ENCODE results near the gene PRPF6. TPM values are rescaled to one million over a fixed set of nuclear protein-coding genes. Genes with fewer than 3 reads are reported as not detected.

PRPF6 gene
- total RNA-seq, 4 donors from 2014 or later = 34.1 to 57.4 (median 45.8) TPM

GRCh38 chr20:64035933-64036345 lies 55.0 kb downstream of the PRPF6 start, which contains the start of gene C20orf204:
Gene C20orf204, plus strand, starts transcription at chr20:64036182. Its CDS starts 142 bp downstream, at chr20:64036324.
- no peak for DNase-seq
- Histone ChIP-seq H3K4me1 (peaks cover 19 to 52% (median 29%) of the 10 kb centered on the region in 3 donors), H3K4me3 (no peak within 1 kb of the TSS), H3K27ac (peak within 1 kb of the TSS in 1 of 4 donors; percentile 4), H3K27me3 (peaks cover 0 to 51% (median 0%) of the 10 kb centered on the region in 4 donors), H3K9me3 (no peaks in the 10 kb centered on the region), H3K36me3 (peaks cover 6 to 47% (median 10%) of the 10 kb centered on the region in 3 donors)
- no CpG with 5 or more reads among the region's 10 CpGs for WGBS, 2 donors
- intact Hi-C loops (cut with DNase I) = loop anchor here (10.0 kb wide), 1 partner anchor 51 kb away; the partner anchor contains the start of gene PRPF6
- TF ChIP-seq POLR2A (IDR thresholded peaks at IDR 0.05) = no peak
- TF ChIP-seq, protein P1, sequence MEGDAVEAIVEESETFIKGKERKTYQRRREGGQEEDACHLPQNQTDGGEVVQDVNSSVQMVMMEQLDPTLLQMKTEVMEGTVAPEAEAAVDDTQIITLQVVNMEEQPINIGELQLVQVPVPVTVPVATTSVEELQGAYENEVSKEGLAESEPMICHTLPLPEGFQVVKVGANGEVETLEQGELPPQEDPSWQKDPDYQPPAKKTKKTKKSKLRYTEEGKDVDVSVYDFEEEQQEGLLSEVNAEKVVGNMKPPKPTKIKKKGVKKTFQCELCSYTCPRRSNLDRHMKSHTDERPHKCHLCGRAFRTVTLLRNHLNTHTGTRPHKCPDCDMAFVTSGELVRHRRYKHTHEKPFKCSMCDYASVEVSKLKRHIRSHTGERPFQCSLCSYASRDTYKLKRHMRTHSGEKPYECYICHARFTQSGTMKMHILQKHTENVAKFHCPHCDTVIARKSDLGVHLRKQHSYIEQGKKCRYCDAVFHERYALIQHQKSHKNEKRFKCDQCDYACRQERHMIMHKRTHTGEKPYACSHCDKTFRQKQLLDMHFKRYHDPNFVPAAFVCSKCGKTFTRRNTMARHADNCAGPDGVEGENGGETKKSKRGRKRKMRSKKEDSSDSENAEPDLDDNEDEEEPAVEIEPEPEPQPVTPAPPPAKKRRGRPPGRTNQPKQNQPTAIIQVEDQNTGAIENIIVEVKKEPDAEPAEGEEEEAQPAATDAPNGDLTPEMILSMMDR (IDR thresholded peaks at IDR 0.05) = no peak

DNA sequence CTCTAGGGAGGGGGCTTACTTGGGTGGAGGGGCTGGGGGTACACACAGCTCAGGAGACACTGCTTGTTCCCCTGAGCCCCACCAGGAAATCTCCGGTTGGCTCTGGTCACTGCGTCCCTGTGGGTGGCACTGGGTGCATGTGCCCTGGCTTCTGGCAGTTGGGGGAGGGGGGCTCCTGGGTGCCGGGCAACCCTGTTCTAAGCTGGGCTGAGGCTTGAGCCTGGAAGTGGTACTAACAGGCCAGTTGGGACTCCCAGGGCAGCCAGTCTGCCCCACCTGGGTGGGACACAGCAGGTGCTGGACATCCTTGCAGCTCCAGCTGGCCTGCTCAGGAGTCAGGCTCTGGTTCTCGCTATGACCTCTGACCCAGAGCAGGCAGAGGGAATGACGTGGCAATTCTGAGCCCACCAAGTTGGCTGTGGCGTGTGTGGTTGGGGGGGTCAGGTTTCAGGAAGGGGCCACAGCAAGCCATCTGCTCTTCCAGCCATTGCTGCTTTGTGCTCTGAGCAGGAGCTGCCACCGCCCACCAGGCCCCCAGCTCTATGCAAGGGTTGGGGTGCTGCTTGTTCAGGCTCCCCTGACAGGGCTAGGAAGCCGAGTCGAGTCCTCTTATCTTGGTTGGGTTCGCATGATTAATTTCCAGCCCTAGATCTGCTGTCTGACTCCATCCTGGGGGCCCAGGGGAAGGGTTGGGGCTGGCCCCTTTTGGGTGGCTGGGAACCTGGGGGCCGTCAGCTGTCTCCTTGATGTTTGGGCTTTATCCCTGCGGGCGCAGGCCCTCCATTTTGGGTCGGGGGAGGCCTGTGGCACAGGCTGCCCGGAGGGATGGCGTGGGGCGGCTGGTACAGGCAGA lies 55.6 kb downstream of the PRPF6 start:
- no peak for TF ChIP-seq POLR2A (IDR thresholded peaks at IDR 0.05)
- TF ChIP-seq, protein P1 (IDR thresholded peaks at IDR 0.05) = no peak
- intact Hi-C loops (cut with DNase I) = loop anchor here (10.0 kb wide), 1 partner anchor 52 kb away; the partner anchor contains the start of gene PRPF6

GRCh38 chr20:64037199-64037497 lies 56.2 kb downstream of the PRPF6 start:
- no peak overlapping the region for H3K4me3 ChIP-seq
- peaks cover 0 to 63% (median 0%) of the 10 kb centered on the region in 4 donors for H3K27me3 ChIP-seq
- intact Hi-C loops (cut with DNase I) = loop anchor here (10.0 kb wide), 1 partner anchor 52 kb away; the partner anchor contains the start of gene PRPF6
- TF ChIP-seq, protein P1 (IDR thresholded peaks at IDR 0.05) = no peak
- no peak for TF ChIP-seq POLR2A (IDR thresholded peaks at IDR 0.05)
- no CpG with 5 or more reads among the region's 3 CpGs for WGBS, 2 donors
- peaks cover 30 to 64% (median 41%) of the 10 kb centered on the region in 3 donors for H3K4me1 ChIP-seq
- H3K36me3 ChIP-seq = peaks cover under 1 to 35% (median 5%) of the 10 kb centered on the region in 3 donors
- H3K27ac ChIP-seq = no peak overlapping the region
- no peaks in the 10 kb centered on the region for H3K9me3 ChIP-seq
- DNase-seq = no peak

More for the DNA sequence above, 55.6 kb downstream of the PRPF6 start:
- peak overlapping the region in 1 of 4 donors; percentile 4 for H3K27ac ChIP-seq
- H3K4me1 ChIP-seq = peaks cover 24 to 59% (median 35%) of the 10 kb centered on the region in 3 donors
- 33 to 80% methylated on average over 1 to 3 of the region's 17 CpGs for WGBS, 2 donors
- peaks cover 6 to 41% (median 10%) of the 10 kb centered on the region in 3 donors for H3K36me3 ChIP-seq
- H3K27me3 ChIP-seq = peaks cover 0 to 57% (median 0%) of the 10 kb centered on the region in 4 donors
- H3K4me3 ChIP-seq = no peak overlapping the region
- no peaks in the 10 kb centered on the region for H3K9me3 ChIP-seq
- DNase-seq = no peak

- peaks cover 0 to 67% (median 0%) of the 10 kb centered on the region in 4 donors for H3K27me3 ChIP-seq
- intact Hi-C loops (cut with DNase I) = loop anchor here (10.0 kb wide), 1 partner anchor 53 kb away; the partner anchor contains the start of gene PRPF6
- DNase-seq = no peak
- H3K4me1 ChIP-seq = peaks cover 34 to 69% (median 44%) of the 10 kb centered on the region in 3 donors
- peaks cover 0 to 30% (median 0%) of the 10 kb centered on the region in 3 donors for H3K36me3 ChIP-seq
- H3K4me3 ChIP-seq = peak overlapping the region; percentile 42 to 72 (median 58)
- H3K9me3 ChIP-seq = no peaks in the 10 kb centered on the region
- 17 to 29% methylated on average over 9 to 10 of the region's 36 CpGs for WGBS, 2 donors
- peak overlapping the region in 2 of 4 donors; percentile 79 to 87 for H3K27ac ChIP-seq
- no peak for TF ChIP-seq POLR2A (IDR thresholded peaks at IDR 0.05)
- TF ChIP-seq, protein P1 (IDR thresholded peaks at IDR 0.05) = no peak
Measured at GRCh38 chr20:64037498-64038213, 56.7 kb downstream of the PRPF6 start.

All from esophagus squamous epithelium (tissue), 5 donors.